Parietal lobe (tissue), 2 donors: ENCODE data around the gene RNF214. TPM values are rescaled to one million over a fixed set of nuclear protein-coding genes. Genes with fewer than 3 reads are reported as not detected.

Experiments
- small RNA-seq: library from RNA; depleted of rRNA; stranded (forward); fragments of <200 nt; gene quantifications from one replicate; pipeline ENCODE3, GENCODE V24; 2014; ENCODE audit warnings: low replicate concordance
- total RNA-seq: library from RNA; depleted of rRNA; stranded (reverse); fragments of >200 nt; gene quantifications from one replicate; pipeline ENCODE4 v1.2.3, GENCODE V29; 2014

Gene RNF214
- 37.9 TPM for total RNA-seq

DNA sequence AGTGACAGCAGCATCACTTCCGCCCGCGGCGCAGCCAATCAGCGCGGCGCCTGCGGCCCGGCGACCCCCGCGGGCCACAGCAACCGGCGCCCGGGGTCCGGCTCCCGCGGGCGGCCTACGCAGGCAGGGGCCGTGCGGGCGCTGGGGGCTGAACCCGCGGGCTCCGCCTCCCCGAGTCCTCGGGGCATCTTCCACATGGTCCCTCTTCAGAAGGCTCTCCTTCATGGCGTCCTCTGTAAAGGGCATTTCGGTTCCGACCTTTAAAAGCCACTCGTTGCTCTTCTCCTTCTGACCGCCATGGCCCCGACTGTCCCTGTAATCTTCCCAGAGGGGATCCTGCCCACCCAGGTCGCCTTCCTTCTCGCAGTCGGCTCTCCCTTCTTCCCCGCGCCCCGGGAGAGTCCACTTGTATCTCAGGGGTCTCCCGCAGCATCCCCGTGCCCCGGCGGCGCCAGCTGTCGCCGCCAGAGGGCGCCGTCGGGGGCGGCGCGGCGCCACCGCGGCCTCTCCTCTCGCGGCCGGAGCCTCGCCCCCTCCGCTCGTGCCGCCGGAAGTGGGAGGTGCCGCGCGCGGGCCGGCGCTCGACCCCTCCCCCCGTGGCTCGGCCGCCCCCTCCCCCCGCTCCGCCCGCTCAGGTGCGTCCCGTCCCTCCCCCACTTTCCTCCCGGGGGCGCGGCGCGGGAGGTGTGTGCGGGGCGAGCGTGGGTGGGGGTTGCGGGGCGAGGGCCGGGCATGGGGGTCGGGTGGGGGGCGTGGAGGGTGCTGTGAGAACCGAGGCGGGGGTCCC is at the start of gene RNF214:
Gene RNF214 (plus strand): TSS at position 580 of the 787 bp plus-strand sequence. CDS start 1,602 bp downstream, outside the sequence.

DNA sequence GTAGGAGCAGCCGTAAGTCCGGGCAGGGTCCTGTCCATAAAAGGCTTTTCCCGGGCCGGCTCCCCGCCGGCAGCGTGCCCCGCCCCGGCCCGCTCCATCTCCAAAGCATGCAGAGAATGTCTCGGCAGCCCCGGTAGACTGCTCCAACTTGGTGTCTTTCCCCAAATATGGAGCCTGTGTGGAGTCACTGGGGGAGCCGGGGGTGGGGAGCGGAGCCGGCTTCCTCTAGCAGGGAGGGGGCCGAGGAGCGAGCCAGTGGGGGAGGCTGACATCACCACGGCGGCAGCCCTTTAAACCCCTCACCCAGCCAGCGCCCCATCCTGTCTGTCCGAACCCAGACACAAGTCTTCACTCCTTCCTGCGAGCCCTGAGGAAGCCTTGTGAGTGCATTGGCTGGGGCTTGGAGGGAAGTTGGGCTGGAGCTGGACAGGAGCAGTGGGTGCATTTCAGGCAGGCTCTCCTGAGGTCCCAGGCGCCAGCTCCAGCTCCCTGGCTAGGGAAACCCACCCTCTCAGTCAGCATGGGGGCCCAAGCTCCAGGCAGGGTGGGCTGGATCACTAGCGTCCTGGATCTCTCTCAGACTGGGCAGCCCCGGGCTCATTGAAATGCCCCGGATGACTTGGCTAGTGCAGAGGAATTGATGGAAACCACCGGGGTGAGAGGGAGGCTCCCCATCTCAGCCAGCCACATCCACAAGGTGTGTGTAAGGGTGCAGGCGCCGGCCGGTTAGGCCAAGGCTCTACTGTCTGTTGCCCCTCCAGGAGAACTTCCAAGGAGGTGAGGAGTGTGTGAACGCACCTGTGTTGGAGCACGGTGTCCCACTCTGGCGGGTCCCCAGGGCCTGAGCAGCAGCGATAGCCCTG is 33.2 kb upstream of the RNF214 start, which contains the start of gene TAGLN:
Gene TAGLN (plus strand): TSS at position 318 of the 863 bp plus-strand sequence. CDS start 3,644 bp downstream, outside the sequence.

DNA sequence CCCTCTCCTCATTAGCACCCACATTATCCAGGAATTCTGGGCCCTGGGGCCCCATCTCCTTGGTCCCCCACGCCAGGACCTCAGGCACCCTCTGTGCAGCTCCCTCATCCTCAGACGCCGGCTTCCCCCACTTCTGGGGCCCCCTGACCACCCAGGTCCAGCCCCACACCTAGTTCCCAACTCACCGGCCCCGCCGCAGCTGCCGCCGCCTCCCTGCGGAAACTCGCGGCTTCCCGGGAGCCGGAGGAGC is 704 bp upstream of the RNF214 start, which contains the start of gene PCSK7:
Gene PCSK7 (minus strand): TSS at position 232 of the 250 bp plus-strand sequence. CDS start 2,229 bp downstream, outside the sequence.

GRCh38 chr11:117290809-117291396 is 58.4 kb downstream of the RNF214 start, which contains the start of gene BACE1-AS:
BACE1-AS (plus strand) TSS chr11:117291346.

GRCh38 chr11:117316197-117316961 is 83.9 kb downstream of the RNF214 start, which contains the start of gene BACE1:
BACE1 (minus strand) TSS chr11:117316256; CDS start chr11:117315795, 461 bp downstream.

GRCh38 chr11:117327567-117328374 is 95.3 kb downstream of the RNF214 start, which contains the start of gene CEP164:
CEP164 (plus strand) TSS chr11:117327854; CDS start chr11:117338587, 10,733 bp downstream.

Small RNA genes lying within 50 kb of the gene (small RNA-seq; reads per million reads assigned to genes)
- gene RF00564: not detected

Other genes with a start within 250 kb of the RNF214 start
- 57.3 TPM for gene SIK3, start 134.2 kb upstream of the RNF214 start, total RNA-seq
- 156 TPM for gene PAFAH1B2, start 88.4 kb upstream of the RNF214 start, total RNA-seq
- gene SIDT2, start 53.9 kb upstream of the RNF214 start, total RNA-seq: 19.7 TPM
- gene TAGLN, start 33.3 kb upstream of the RNF214 start, total RNA-seq: 6.3 TPM
- gene PCSK7, start 598 bp upstream of the RNF214 start, total RNA-seq: 48.5 TPM
- gene BACE1-AS, start 58.7 kb downstream of the RNF214 start, total RNA-seq: 13.8 TPM
- gene BACE1, start 83.6 kb downstream of the RNF214 start, total RNA-seq: 39.1 TPM
- 47.3 TPM for gene CEP164, start 95.2 kb downstream of the RNF214 start, total RNA-seq